HepG2 (cell line): ENCODE data around the gene NOXO1. TPM values are rescaled to one million over a fixed set of nuclear protein-coding genes. Genes with fewer than 3 reads are reported as not detected.
A peak's percentile ranks its signal among the peaks of the same experiment; 100 is the strongest.

ENCODE experiments used
- ELK4 ChIP-seq: sonication (generic); formaldehyde crosslinking; IDR thresholded peaks from 2 replicates; pipeline ENCODE4 v1.9.0; 2021; ENCODE audit warnings: missing genetic modification reagents, borderline replicate concordance
- FOXJ3 ChIP-seq: sonication (generic); formaldehyde crosslinking; IDR thresholded peaks from 2 replicates; pipeline ENCODE4 v1.4.0; 2020; ENCODE audit warnings: missing genetic modification reagents, mild to moderate bottlenecking, borderline replicate concordance
- HMGXB4 ChIP-seq, 2 experiments: sonication (generic) in 1 of 2; formaldehyde crosslinking in 1 of 2; IDR thresholded peaks; 2 replicates each; pipeline versions ENCODE4 v1.4.0 to v1.6.1; 2018 to 2020; ENCODE audit warnings: missing genetic modification reagents in 2 of 2, borderline replicate concordance in 1 of 2, low read depth in 1 of 2, mild to moderate bottlenecking in 1 of 2, missing biosample characterization in 1 of 2
- MED1 ChIP-seq: sonication (generic); formaldehyde crosslinking; IDR thresholded peaks from 2 replicates; pipeline ENCODE4 v1.4.0; 2020; ENCODE audit warnings: missing genetic modification reagents
- MXD1 ChIP-seq: sonication (generic); formaldehyde crosslinking; IDR thresholded peaks from 2 replicates; pipeline ENCODE4 v1.4.0; 2020; ENCODE audit warnings: mild to moderate bottlenecking, missing genetic modification reagents
- MYNN ChIP-seq: sonication (generic); formaldehyde crosslinking; IDR thresholded peaks from 2 replicates; pipeline ENCODE4 v1.4.0; 2020; ENCODE audit warnings: mild to moderate bottlenecking, low read depth, missing genetic modification reagents
- NFE2L1 ChIP-seq: sonication (generic); formaldehyde crosslinking; IDR thresholded peaks from 2 replicates; pipeline ENCODE4 v1.4.0; 2020; ENCODE audit warnings: missing genetic modification reagents, mild to moderate bottlenecking, borderline replicate concordance
- POGZ ChIP-seq: sonication (generic); formaldehyde crosslinking; IDR thresholded peaks from 2 replicates; pipeline ENCODE4 v1.4.0; 2020; ENCODE audit warnings: mild to moderate bottlenecking, missing genetic modification reagents
- RXRA ChIP-seq: sonication (generic); formaldehyde crosslinking; IDR thresholded peaks from 2 replicates; pipeline ENCODE4 v1.5.1; 2020; ENCODE audit warnings: missing genetic modification reagents
- SRF ChIP-seq: IDR thresholded peaks from 2 replicates; pipeline ENCODE4 v1.6.1; 2011; ENCODE audit warnings: mild to moderate bottlenecking, low read depth, low read length, moderate library complexity
- ZBTB43 ChIP-seq: sonication (generic); formaldehyde crosslinking; conservative IDR thresholded peaks from 2 replicates; pipeline ENCODE4 v1.4.0; 2020; ENCODE audit warnings: missing genetic modification reagents
- ZNF225 ChIP-seq: sonication (generic); formaldehyde crosslinking; IDR thresholded peaks from 2 replicates; pipeline ENCODE4 v1.4.0; 2020; ENCODE audit warnings: mild to moderate bottlenecking, missing genetic modification reagents
- ZNF263 ChIP-seq: sonication (generic); formaldehyde crosslinking; IDR thresholded peaks from 2 replicates; pipeline ENCODE4 v1.4.0; 2020; ENCODE audit warnings: missing genetic modification reagents
- ZNF276 ChIP-seq: sonication (generic); formaldehyde crosslinking; IDR thresholded peaks from 2 replicates; pipeline ENCODE4 v1.4.0; 2020; ENCODE audit warnings: mild to moderate bottlenecking, low read depth, missing genetic modification reagents
- ZNF335 ChIP-seq: sonication (generic); formaldehyde crosslinking; IDR thresholded peaks from 2 replicates; pipeline ENCODE4 v1.4.0; 2020; ENCODE audit warnings: missing genetic modification reagents
- ZNF614 ChIP-seq: IDR thresholded peaks from 2 replicates; pipeline ENCODE4 v1.6.1; 2018; ENCODE audit warnings: missing biosample characterization, missing genetic modification reagents, inconsistent platforms, borderline replicate concordance
- ZNF616 ChIP-seq: sonication (generic); formaldehyde crosslinking; IDR thresholded peaks from 2 replicates; pipeline ENCODE4 v1.5.0; 2020; ENCODE audit warnings: low read depth, mild to moderate bottlenecking, missing genetic modification reagents
- ZNF704 ChIP-seq: sonication (generic); formaldehyde crosslinking; IDR thresholded peaks from 2 replicates; pipeline ENCODE4 v1.8.1; 2023; ENCODE audit warnings: mild to moderate bottlenecking, inconsistent platforms, moderate library complexity, missing genetic modification reagents, borderline replicate concordance
- ZNF749 ChIP-seq: sonication (generic); formaldehyde crosslinking; IDR thresholded peaks from 2 replicates; pipeline ENCODE4 v1.8.0; 2022; ENCODE audit warnings: mild to moderate bottlenecking, missing genetic modification reagents, moderate library complexity, borderline replicate concordance
- ZNF780A ChIP-seq: sonication (generic); formaldehyde crosslinking; IDR thresholded peaks from 2 replicates; pipeline ENCODE4 v1.8.0; 2022; ENCODE audit warnings: mild to moderate bottlenecking, missing genetic modification reagents, moderate library complexity
- ZNF878 ChIP-seq: sonication (generic); formaldehyde crosslinking; IDR thresholded peaks from 2 replicates; pipeline ENCODE4 v1.8.1; 2023; ENCODE audit warnings: mild to moderate bottlenecking, missing genetic modification reagents, moderate library complexity
- polyA plus RNA-seq, 8 experiments: library from polyadenylated mRNA; depleted of rRNA in 3 of 8; stranded (reverse) in 7 of 8; unstranded in 1 of 8; fragments of >200 nt; fragmentation: Illumina TruSeq in 4 of 8; extraction: Trizol in 4 of 8; gene quantifications; 2 replicates each; pipeline versions ENCODE4 v1.2.1 to v1.2.3, GENCODE V29; 2011 to 2016; ENCODE audit warnings: low read depth in 4 of 8, missing spikeins in 1 of 8, mixed read lengths in 1 of 8; ENCODE audit not compliant: insufficient read depth in 1 of 8
- total RNA-seq, 5 experiments: library from RNA; depleted of rRNA; stranded (reverse); fragments of >200 nt; fragmentation: Illumina TruSeq; extraction: Trizol; gene quantifications; 2 replicates each; pipeline ENCODE4 v1.2.3, GENCODE V29; 2016; ENCODE audit warnings: low read depth in 1 of 5

Gene NOXO1
- total and polyA plus RNA-seq, 2 of the 13 experiments (the other 11 are each of a cell fraction or from before 2014, with no cell fraction given) = 0.69 to 1.4 TPM

GRCh38 chr16:1984347-1985225, 3.3 kb upstream of the NOXO1 start (continued):
- TF ChIP-seq ZNF276 (CRISPR knock-in tag) = no peak
- no peak for TF ChIP-seq ZNF614 (CRISPR knock-in tag)
- no peak for TF ChIP-seq FOXJ3 (CRISPR knock-in tag)
- no peak for TF ChIP-seq ELK4 (CRISPR knock-in tag)
- no peak for TF ChIP-seq ZNF335 (CRISPR knock-in tag)
- no peak for TF ChIP-seq ZBTB43 (CRISPR knock-in tag)
- no peak for TF ChIP-seq ZNF749 (CRISPR knock-in tag)
- TF ChIP-seq MYNN = no peak
- TF ChIP-seq POGZ (CRISPR knock-in tag) = no peak
- TF ChIP-seq ZNF616 (CRISPR knock-in tag) = 0 out of 2 replicates have a peak, but pooled peaks have one; percentile 30
- TF ChIP-seq MED1 (CRISPR knock-in tag) = no peak; the same call in 1 of the 2 replicates
- TF ChIP-seq HMGXB4 (CRISPR knock-in tag; IDR thresholded peaks at IDR 0.05; ENCODE audit: borderline replicate concordance in 1 of 2, low read depth in 1 of 2) = 0 out of 4 replicates have a peak, but pooled peaks of 1 of the 2 experiments have one; percentile 3
- TF ChIP-seq ZNF780A (CRISPR knock-in tag) = no peak
- TF ChIP-seq ZNF263 (CRISPR knock-in tag) = peak; percentile 95
- no peak for TF ChIP-seq RXRA (CRISPR knock-in tag)
- no peak for TF ChIP-seq ZNF878 (CRISPR knock-in tag)
- TF ChIP-seq ZNF225 (CRISPR knock-in tag) = no peak
- TF ChIP-seq NFE2L1 = no peak
- no peak for TF ChIP-seq MXD1 (CRISPR knock-in tag)
- no peak for TF ChIP-seq ZNF704 (CRISPR knock-in tag)
- TF ChIP-seq SRF = no peak
